Jurkat, Clone E6-1 (cell line): ENCODE results near the gene KAT2B.

Source experiments
- DNase-seq: peaks from one replicate; pipeline ENCODE4 v3.0.0-alpha.2; 2011; ENCODE audit warnings: low read depth, low spot score
- H3K4me3 ChIP-seq: 2 replicates; pipeline ENCODE4 v1.5.1; 2011; ENCODE audit warnings: mild to moderate bottlenecking, low read length, control low read depth, moderate library complexity

The KAT2B gene

GRCh38 chr3:20060974-20061685, 20.9 kb downstream of the KAT2B start:
- no peak overlapping the region for H3K4me3 ChIP-seq
- no peak for DNase-seq

GRCh38 chr3:20062996-20063395, 22.8 kb downstream of the KAT2B start:
- no peak for DNase-seq
- no peak overlapping the region for H3K4me3 ChIP-seq

- DNase-seq, result no peak
Measured at GRCh38 chr3:20064387-20064786, 24.1 kb downstream of the KAT2B start.

GRCh38 chr3:20064796-20065564, 24.7 kb downstream of the KAT2B start:
- DNase-seq, result no peak
- no peak overlapping the region for H3K4me3 ChIP-seq

More at GRCh38 chr3:20064387-20064786, 24.1 kb downstream of the KAT2B start:
- no peak overlapping the region for H3K4me3 ChIP-seq

- H3K4me3 ChIP-seq, result no peak overlapping the region
- DNase-seq, result no peak
Measured at GRCh38 chr3:20066079-20066478, 25.8 kb downstream of the KAT2B start.

- no peak for DNase-seq
- H3K4me3 ChIP-seq, result no peak overlapping the region
Measured at GRCh38 chr3:20066850-20067617, 26.8 kb downstream of the KAT2B start.

- no peak for DNase-seq
- H3K4me3 ChIP-seq, result no peak overlapping the region
Measured at GRCh38 chr3:20068512-20069177, 28.4 kb downstream of the KAT2B start.

- H3K4me3 ChIP-seq, result no peak overlapping the region
Measured at GRCh38 chr3:20069178-20069532, 28.9 kb downstream of the KAT2B start.

GRCh38 chr3:20071175-20071574, 30.9 kb downstream of the KAT2B start:
- no peak for DNase-seq
- no peak overlapping the region for H3K4me3 ChIP-seq

More at GRCh38 chr3:20069178-20069532, 28.9 kb downstream of the KAT2B start:
- DNase-seq, result no peak

- DNase-seq, result no peak
- H3K4me3 ChIP-seq, result no peak overlapping the region
Measured at GRCh38 chr3:20072422-20072821, 32.2 kb downstream of the KAT2B start.

- no peak for DNase-seq
- no peak overlapping the region for H3K4me3 ChIP-seq
Measured at GRCh38 chr3:20073068-20073467, 32.8 kb downstream of the KAT2B start.

- DNase-seq, result no peak
Measured at GRCh38 chr3:20073683-20074082, 33.4 kb downstream of the KAT2B start.

GRCh38 chr3:20074226-20075063, 34.2 kb downstream of the KAT2B start:
- no peak overlapping the region for H3K4me3 ChIP-seq
- no peak for DNase-seq

More at GRCh38 chr3:20073683-20074082, 33.4 kb downstream of the KAT2B start:
- no peak overlapping the region for H3K4me3 ChIP-seq

- DNase-seq, result no peak
Measured at GRCh38 chr3:20075197-20075596, 35.0 kb downstream of the KAT2B start.

GRCh38 chr3:20076296-20076997, 36.2 kb downstream of the KAT2B start:
- H3K4me3 ChIP-seq, result no peak overlapping the region
- no peak for DNase-seq

More at GRCh38 chr3:20075197-20075596, 35.0 kb downstream of the KAT2B start:
- H3K4me3 ChIP-seq, result no peak overlapping the region

GRCh38 chr3:20077068-20077467, 36.8 kb downstream of the KAT2B start:
- no peak overlapping the region for H3K4me3 ChIP-seq
- no peak for DNase-seq

- no peak overlapping the region for H3K4me3 ChIP-seq
- no peak for DNase-seq
Measured at GRCh38 chr3:20078194-20078714, 38.0 kb downstream of the KAT2B start.

GRCh38 chr3:20079621-20080020, 39.4 kb downstream of the KAT2B start:
- no peak overlapping the region for H3K4me3 ChIP-seq
- DNase-seq, result no peak
